ENCODE measurements around the gene LTC4S. TPM values are rescaled to one million over a fixed set of nuclear protein-coding genes. Genes with fewer than 3 reads are reported as not detected.
A peak's percentile ranks its signal among the peaks of the same experiment; 100 is the strongest.

Gene LTC4S
- total RNA-seq, 4 donors from 2014 or later, result 1.7 to 12.6 (median 5.6) TPM

GRCh38 chr5:179803651-179804554, 10.1 kb downstream of the LTC4S start:
- DNase-seq (peak in 1 of 2 donors; percentile 21), ATAC-seq (no peak)
- H3K27me3 ChIP-seq, result no peaks in the 10 kb centered on the region
- peak overlapping the region in 2 of 4 donors; percentile 89 to 94 for H3K27ac ChIP-seq
- in situ Hi-C loops (cut with MboI; ENCODE audit: low sequenced_read_pairs in 4 of 4) (loop anchor here in 1 of 4 donors (10.0 kb wide), 1 partner anchor 101 kb away; the partner anchor contains the start of gene TBC1D9B), intact Hi-C loops (cut with DNase I; ENCODE audit: low total_unique reads) (loop anchor here (2.0 to 10.0 kb wide), 2 partner anchors 103 to 239 kb away; partner anchors contain the start of gene TBC1D9B)
- TF ChIP-seq CTCF (IDR thresholded peaks at IDR 0.05 in 4 of 5, conservative IDR thresholded peaks at IDR 0.05 in 1 of 5) (no peak), POLR2A (IDR thresholded peaks at IDR 0.05) (no peak)
- H3K9me3 ChIP-seq, result no peaks in the 10 kb centered on the region
- H3K36me3 ChIP-seq, result peaks cover 0 to 24% of the 10 kb centered on the region in 2 donors
- H3K4me3 ChIP-seq, result no peak overlapping the region
- peaks cover 19 to 36% of the 10 kb centered on the region in 2 donors for H3K4me1 ChIP-seq

- Histone ChIP-seq H3K27ac (peak overlapping the region in 3 of 4 donors; percentile 89 to 98 (median 94)), H3K4me3 (peak overlapping the region in 1 of 4 donors; percentile 88), H3K36me3 (peaks cover 0 to 17% of the 10 kb centered on the region in 2 donors), H3K9me3 (no peaks in the 10 kb centered on the region), H3K27me3 (no peaks in the 10 kb centered on the region), H3K4me1 (peaks cover 19 to 36% of the 10 kb centered on the region in 2 donors)
- TF ChIP-seq POLR2A (IDR thresholded peaks at IDR 0.05), result no peak
- TF ChIP-seq CTCF (IDR thresholded peaks at IDR 0.05 in 4 of 5, conservative IDR thresholded peaks at IDR 0.05 in 1 of 5), result no peak
- intact Hi-C loops (cut with DNase I; ENCODE audit: low total_unique reads), result loop anchor here (10.0 kb wide), 1 partner anchor 240 kb away; no protein-coding TSS in a partner anchor
- ATAC-seq (no peak), DNase-seq (no peak)
- in situ Hi-C loops (cut with MboI; ENCODE audit: low sequenced_read_pairs in 4 of 4), result loop anchor here in 1 of 4 donors (10.0 kb wide), 1 partner anchor 100 kb away; the partner anchor contains the start of gene TBC1D9B
These were observed 10.8 kb downstream of the LTC4S start for GRCh38 chr5:179804555-179804947.

GRCh38 chr5:179805070-179805528, 11.3 kb downstream of the LTC4S start:
- TF ChIP-seq POLR2A (IDR thresholded peaks at IDR 0.05) (no peak), CTCF (IDR thresholded peaks at IDR 0.05 in 4 of 5, conservative IDR thresholded peaks at IDR 0.05 in 1 of 5) (no peak)
- Histone ChIP-seq H3K4me1 (peaks cover 19 to 36% of the 10 kb centered on the region in 2 donors), H3K27me3 (no peaks in the 10 kb centered on the region), H3K36me3 (peaks cover 0 to 12% of the 10 kb centered on the region in 2 donors), H3K4me3 (peak overlapping the region; percentile 75 to 95 (median 87)), H3K27ac (peak overlapping the region; percentile 89 to 98 (median 94)), H3K9me3 (no peaks in the 10 kb centered on the region)
- intact Hi-C loops (cut with DNase I; ENCODE audit: low total_unique reads) (loop anchor here (10.0 kb wide), 1 partner anchor 240 kb away; no protein-coding TSS in a partner anchor), in situ Hi-C loops (cut with MboI; ENCODE audit: low sequenced_read_pairs in 4 of 4) (loop anchor here in 1 of 4 donors (10.0 kb wide), 1 partner anchor 100 kb away; the partner anchor contains the start of gene TBC1D9B)
- DNase-seq (peak in 1 of 2 donors; percentile 35), ATAC-seq (no peak)

- Histone ChIP-seq H3K27me3 (no peaks in the 10 kb centered on the region), H3K4me3 (peak overlapping the region; percentile 75 to 95 (median 87)), H3K4me1 (peaks cover 19 to 36% of the 10 kb centered on the region in 2 donors), H3K27ac (peak overlapping the region; percentile 89 to 98 (median 94)), H3K36me3 (peaks cover 0 to 7% of the 10 kb centered on the region in 2 donors), H3K9me3 (no peaks in the 10 kb centered on the region)
- intact Hi-C loops (cut with DNase I; ENCODE audit: low total_unique reads), result loop anchor here (1.0 to 10.0 kb wide), 3 partner anchors 13 to 241 kb away; partner anchors contain the start of gene CANX
- DNase-seq (peak in 1 of 2 donors; percentile 34), ATAC-seq (peak; percentile 33 to 34)
- in situ Hi-C loops (cut with MboI; ENCODE audit: low sequenced_read_pairs in 4 of 4), result loop anchor here in 1 of 4 donors (10.0 kb wide), 1 partner anchor 99 kb away; the partner anchor contains the start of gene TBC1D9B
- TF ChIP-seq POLR2A (IDR thresholded peaks at IDR 0.05), result peak; percentile 20 to 27
- TF ChIP-seq CTCF (IDR thresholded peaks at IDR 0.05 in 4 of 5, conservative IDR thresholded peaks at IDR 0.05 in 1 of 5), result no peak
These were observed 11.9 kb downstream of the LTC4S start for GRCh38 chr5:179805529-179806249.
